Left lung (tissue), 10 donors: ENCODE results near the gene PKHD1. TPM values are rescaled to one million over a fixed set of nuclear protein-coding genes. Genes with fewer than 3 reads are reported as not detected.
A peak's percentile ranks its signal among the peaks of the same experiment; 100 is the strongest.

Experiments used
- ATAC-seq: fragments of 200-7000 bp; cut with Tn5 transposase; one replicate; pipeline ENCODE4 v1.9.1; 2020; ENCODE audit warnings: moderate library complexity
- DNase-seq, 4 donors: peaks; one replicate each; pipeline ENCODE4 v3.0.0-alpha.2; 2013 to 2020
- H3K27ac ChIP-seq, 2 donors: fragments of 200-600 bp; sonication (generic) in 1 of 2; one replicate each; pipeline versions ENCODE4 v1.5.0 to v1.8.0; 2020 to 2021
- H3K27me3 ChIP-seq, 2 donors: fragments of 200-600 bp; sonication (generic) in 1 of 2; one replicate each; pipeline versions ENCODE4 v1.5.0 to v1.8.0; 2020 to 2021
- H3K36me3 ChIP-seq, 2 donors: fragments of 200-600 bp; sonication (generic) in 1 of 2; one replicate each; pipeline versions ENCODE4 v1.5.0 to v1.8.0; 2020 to 2021
- H3K4me1 ChIP-seq, 2 donors: fragments of 200-600 bp; one replicate each; pipeline ENCODE4 v1.8.0; 2021
- H3K4me3 ChIP-seq, 2 donors: fragments of 200-600 bp; sonication (generic) in 1 of 2; one replicate each; pipeline versions ENCODE4 v1.5.0 to v1.8.0; 2020 to 2021; ENCODE audit warnings: mild to moderate bottlenecking in 1 of 2
- H3K9me3 ChIP-seq, 2 donors: fragments of 200-600 bp; sonication (generic) in 1 of 2; one replicate each; pipeline versions ENCODE4 v1.5.0 to v1.8.0; 2020 to 2021
- intact Hi-C, 2 donors: fragments of 100-400 bp; cut with DNase I; formaldehyde crosslinking; loops; one replicate each; pipeline versions ENCODE4 v1.11.2 to v1.14.2; 2022
- polyA plus RNA-seq, 6 donors: library from polyadenylated mRNA; unstranded; fragments of 120-200 nt; gene quantifications; one replicate each; pipeline ENCODE4 v1.2.1, GENCODE V29; 2013; ENCODE audit not compliant: insufficient read length in 6 of 6
- total RNA-seq, 2 donors: library from RNA; stranded (reverse); fragmentation: NEBNext Ultra II Directional; extraction: Animal tissue kit (Norgen Biotek cat#: 25700); gene quantifications; one replicate each; pipeline ENCODE4 v1.2.1, GENCODE V29; 2021
- TF ChIP-seq, protein P1 (sequence below), 2 donors: fragments of 200-600 bp; sonication (generic) in 1 of 2; IDR thresholded peaks; one replicate each; pipeline versions ENCODE4 v1.5.0 to v1.8.0; 2021; ENCODE audit warnings: antibody characterized with exemption in 2 of 2
- donor health status: DM: no; HTN: yes; CAD: no.
- donor health status: DM: no; HTN: no; CAD: no.

Gene PKHD1
- total and polyA plus RNA-seq, 8 donors, result 0.29 to 7.9 (median 6.2) TPM

- Histone ChIP-seq H3K4me3 (no peak overlapping the region), H3K27ac (no peak overlapping the region), H3K9me3 (peaks cover 0 to 6% of the 10 kb centered on the region in 2 donors), H3K4me1 (no peaks in the 10 kb centered on the region), H3K27me3 (no peaks in the 10 kb centered on the region), H3K36me3 (no peaks in the 10 kb centered on the region)
- no peak for ATAC-seq
- no peak for DNase-seq
- intact Hi-C loops, result no loop called here
- TF ChIP-seq, protein P1, sequence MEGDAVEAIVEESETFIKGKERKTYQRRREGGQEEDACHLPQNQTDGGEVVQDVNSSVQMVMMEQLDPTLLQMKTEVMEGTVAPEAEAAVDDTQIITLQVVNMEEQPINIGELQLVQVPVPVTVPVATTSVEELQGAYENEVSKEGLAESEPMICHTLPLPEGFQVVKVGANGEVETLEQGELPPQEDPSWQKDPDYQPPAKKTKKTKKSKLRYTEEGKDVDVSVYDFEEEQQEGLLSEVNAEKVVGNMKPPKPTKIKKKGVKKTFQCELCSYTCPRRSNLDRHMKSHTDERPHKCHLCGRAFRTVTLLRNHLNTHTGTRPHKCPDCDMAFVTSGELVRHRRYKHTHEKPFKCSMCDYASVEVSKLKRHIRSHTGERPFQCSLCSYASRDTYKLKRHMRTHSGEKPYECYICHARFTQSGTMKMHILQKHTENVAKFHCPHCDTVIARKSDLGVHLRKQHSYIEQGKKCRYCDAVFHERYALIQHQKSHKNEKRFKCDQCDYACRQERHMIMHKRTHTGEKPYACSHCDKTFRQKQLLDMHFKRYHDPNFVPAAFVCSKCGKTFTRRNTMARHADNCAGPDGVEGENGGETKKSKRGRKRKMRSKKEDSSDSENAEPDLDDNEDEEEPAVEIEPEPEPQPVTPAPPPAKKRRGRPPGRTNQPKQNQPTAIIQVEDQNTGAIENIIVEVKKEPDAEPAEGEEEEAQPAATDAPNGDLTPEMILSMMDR (IDR thresholded peaks at IDR 0.05), result no peak
Observed at GRCh38 chr6:51765230-51765629, 322.2 kb downstream of the PKHD1 start.

GRCh38 chr6:51753635-51754034, 333.8 kb downstream of the PKHD1 start:
- no peak overlapping the region for H3K4me3 ChIP-seq
- TF ChIP-seq, protein P1 (IDR thresholded peaks at IDR 0.05), result peak in 1 of 2 donors; percentile 28
- no peak overlapping the region for H3K27ac ChIP-seq
- no peaks in the 10 kb centered on the region for H3K9me3 ChIP-seq
- peak in 1 of 4 donors; percentile 1 for DNase-seq
- H3K27me3 ChIP-seq, result no peaks in the 10 kb centered on the region
- intact Hi-C loops, result no loop called here
- H3K36me3 ChIP-seq, result no peaks in the 10 kb centered on the region
- peak; percentile 54 for ATAC-seq
- no peaks in the 10 kb centered on the region for H3K4me1 ChIP-seq

DNA sequence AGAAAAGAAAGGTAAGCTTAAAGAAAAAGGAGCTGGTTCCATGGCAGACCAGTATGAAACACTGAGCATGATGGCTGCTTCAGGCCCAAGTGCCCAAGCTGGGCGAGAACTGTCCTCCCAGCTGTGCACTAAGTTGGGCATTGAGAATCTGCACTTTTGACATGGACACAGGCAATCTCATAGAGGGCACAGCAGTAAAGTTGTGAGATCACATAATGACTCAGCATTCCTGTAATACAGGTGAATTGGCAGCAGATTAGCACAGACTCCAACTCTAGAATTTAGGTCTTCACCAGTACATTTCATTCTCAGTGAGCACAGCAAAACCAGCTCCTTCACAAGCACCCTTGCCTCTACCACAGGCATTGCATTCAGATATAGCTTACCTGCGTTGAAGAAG, 343.4 kb downstream of the PKHD1 start:
- no peaks in the 10 kb centered on the region for H3K27me3 ChIP-seq
- intact Hi-C loops, result no loop called here
- no peak overlapping the region for H3K27ac ChIP-seq
- TF ChIP-seq, protein P1 (IDR thresholded peaks at IDR 0.05), result no peak
- no peaks in the 10 kb centered on the region for H3K36me3 ChIP-seq
- ATAC-seq, result no peak
- DNase-seq, result no peak
- no peaks in the 10 kb centered on the region for H3K9me3 ChIP-seq
- no peaks in the 10 kb centered on the region for H3K4me1 ChIP-seq
- no peak overlapping the region for H3K4me3 ChIP-seq

DNA sequence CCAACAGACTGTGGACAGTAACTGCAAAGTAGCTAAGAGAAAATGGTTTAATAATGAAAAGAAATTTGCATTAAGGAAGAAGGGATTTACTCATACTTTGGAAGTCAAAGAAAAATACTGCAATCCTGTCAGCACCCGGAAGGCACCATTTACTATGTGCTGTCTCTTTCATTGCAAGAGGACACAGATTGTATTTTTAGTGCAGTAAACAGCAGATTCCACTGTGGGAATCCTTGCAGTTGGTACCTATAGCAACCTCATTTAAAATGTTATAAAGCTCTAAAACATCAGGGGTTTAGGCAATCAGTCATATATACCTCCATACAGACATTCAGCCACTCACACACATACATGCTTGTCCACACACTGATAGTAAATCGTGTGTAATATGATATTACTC, 346.8 kb downstream of the PKHD1 start:
- ATAC-seq (no peak), DNase-seq (no peak)
- intact Hi-C loops, result no loop called here
- Histone ChIP-seq H3K36me3 (no peaks in the 10 kb centered on the region), H3K27ac (no peak overlapping the region), H3K9me3 (no peaks in the 10 kb centered on the region), H3K27me3 (no peaks in the 10 kb centered on the region), H3K4me3 (no peak overlapping the region), H3K4me1 (no peaks in the 10 kb centered on the region)
- TF ChIP-seq, protein P1 (IDR thresholded peaks at IDR 0.05), result no peak

DNA sequence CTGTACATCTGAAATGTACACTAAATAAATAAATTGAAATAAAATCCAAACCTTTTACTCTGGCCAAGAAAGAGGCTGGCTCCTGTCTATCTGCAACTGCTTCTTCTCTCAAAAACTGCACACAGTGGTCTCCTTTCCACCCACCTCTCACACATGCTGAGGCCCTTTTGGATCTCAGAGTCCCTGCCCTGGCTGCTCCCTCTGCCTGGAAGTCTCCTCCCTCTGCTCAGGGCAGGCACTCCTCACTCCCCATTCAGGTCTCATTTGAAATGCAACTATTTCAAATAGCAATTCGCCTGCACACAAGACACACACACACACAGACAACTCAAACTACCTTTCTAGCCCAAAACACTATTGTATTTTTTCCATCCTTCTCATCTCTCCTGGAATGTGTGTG, 348.8 kb downstream of the PKHD1 start:
- DNase-seq (no peak), ATAC-seq (no peak)
- H3K36me3 ChIP-seq, result no peaks in the 10 kb centered on the region
- TF ChIP-seq, protein P1 (IDR thresholded peaks at IDR 0.05), result no peak
- no peaks in the 10 kb centered on the region for H3K4me1 ChIP-seq
- no peaks in the 10 kb centered on the region for H3K27me3 ChIP-seq
- no peaks in the 10 kb centered on the region for H3K9me3 ChIP-seq
- no peak overlapping the region for H3K27ac ChIP-seq
- H3K4me3 ChIP-seq, result no peak overlapping the region
- intact Hi-C loops, result no loop called here
